ENCODE measurements around the gene TAOK2. TPM values are rescaled to one million over a fixed set of nuclear protein-coding genes. Genes with fewer than 3 reads are reported as not detected.
A peak's percentile ranks its signal among the peaks of the same experiment; 100 is the strongest.

Gene TAOK2
- total and polyA plus RNA-seq, 2 of the 13 experiments (the other 11 are each of a cell fraction or from before 2014, with no cell fraction given) = 17.4 to 43.2 TPM

- TF ChIP-seq, protein P1, sequence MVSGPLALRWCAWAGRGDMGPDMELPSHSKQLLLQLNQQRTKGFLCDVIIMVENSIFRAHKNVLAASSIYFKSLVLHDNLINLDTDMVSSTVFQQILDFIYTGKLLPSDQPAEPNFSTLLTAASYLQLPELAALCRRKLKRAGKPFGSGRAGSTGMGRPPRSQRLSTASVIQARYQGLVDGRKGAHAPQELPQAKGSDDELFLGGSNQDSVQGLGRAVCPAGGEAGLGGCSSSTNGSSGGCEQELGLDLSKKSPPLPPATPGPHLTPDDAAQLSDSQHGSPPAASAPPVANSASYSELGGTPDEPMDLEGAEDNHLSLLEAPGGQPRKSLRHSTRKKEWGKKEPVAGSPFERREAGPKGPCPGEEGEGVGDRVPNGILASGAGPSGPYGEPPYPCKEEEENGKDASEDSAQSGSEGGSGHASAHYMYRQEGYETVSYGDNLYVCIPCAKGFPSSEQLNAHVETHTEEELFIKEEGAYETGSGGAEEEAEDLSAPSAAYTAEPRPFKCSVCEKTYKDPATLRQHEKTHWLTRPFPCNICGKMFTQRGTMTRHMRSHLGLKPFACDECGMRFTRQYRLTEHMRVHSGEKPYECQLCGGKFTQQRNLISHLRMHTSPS (CRISPR knock-in tag; IDR thresholded peaks at IDR 0.05; ENCODE audit: low read depth) = 0 out of 2 replicates have a peak, but pooled peaks have one; percentile 60
- TF ChIP-seq GABPA (IDR thresholded peaks at IDR 0.05; ENCODE audit: low read depth, low read length) (peak; percentile 21), GABPA (CRISPR knock-in tag; IDR thresholded peaks at IDR 0.05; ENCODE audit: low read depth) (no peak; the same call in 1 of the 2 replicates), KDM6A (CRISPR knock-in tag; IDR thresholded peaks at IDR 0.05; ENCODE audit: low read depth) (0 out of 2 replicates have a peak, but pooled peaks have one; percentile 26), SP1 (IDR thresholded peaks at IDR 0.05) (no peak), SP1 (CRISPR knock-in tag; IDR thresholded peaks at IDR 0.05) (peak; percentile 81; the same call in 1 of the 2 replicates), TSC22D2 (CRISPR knock-in tag; IDR thresholded peaks at IDR 0.05; ENCODE audit: borderline replicate concordance) (peak; percentile 86), HMGA1 (CRISPR knock-in tag; conservative IDR thresholded peaks at IDR 0.05) (no peak), ATF6 (CRISPR knock-in tag; conservative IDR thresholded peaks at IDR 0.05) (no peak; the same call in 1 of the 2 replicates), ZNF446 (CRISPR knock-in tag; IDR thresholded peaks at IDR 0.05) (no peak; the same call in 1 of the 2 replicates), LBX2 (CRISPR knock-in tag; IDR thresholded peaks at IDR 0.05; ENCODE audit: borderline replicate concordance) (no peak; the same call in none of the 2 replicates), NKX3-1 (CRISPR knock-in tag; IDR thresholded peaks at IDR 0.05) (peak; percentile 95), ZNF337 (CRISPR knock-in tag; IDR thresholded peaks at IDR 0.05; ENCODE audit: borderline replicate concordance, low read depth) (peak; percentile 73; the same call in 1 of the 2 replicates), SCMH1 (CRISPR knock-in tag; IDR thresholded peaks at IDR 0.05; ENCODE audit: borderline replicate concordance) (no peak), ZNF225 (CRISPR knock-in tag; IDR thresholded peaks at IDR 0.05) (peak; percentile 71; the same call in 1 of the 2 replicates), RXRB (CRISPR knock-in tag; IDR thresholded peaks at IDR 0.05; ENCODE audit: borderline replicate concordance) (peak; percentile 59; the same call in 1 of the 2 replicates), ZNF468 (CRISPR knock-in tag; IDR thresholded peaks at IDR 0.05) (peak; percentile 70; the same call in 1 of the 2 replicates), ZNF180 (CRISPR knock-in tag; IDR thresholded peaks at IDR 0.05; ENCODE audit: borderline replicate concordance, low read depth) (no peak), ZNF333 (CRISPR knock-in tag; IDR thresholded peaks at IDR 0.05; ENCODE audit: borderline replicate concordance) (no peak), ZNF501 (CRISPR knock-in tag; IDR thresholded peaks at IDR 0.05) (peak; percentile 96), ZKSCAN5 (CRISPR knock-in tag; IDR thresholded peaks at IDR 0.05) (no peak), ZNF234 (CRISPR knock-in tag; conservative IDR thresholded peaks at IDR 0.05) (peak; percentile 83; the same call in 1 of the 2 replicates), ZNF17 (CRISPR knock-in tag; IDR thresholded peaks at IDR 0.05) (no peak)
- TF ChIP-seq, protein P2, sequence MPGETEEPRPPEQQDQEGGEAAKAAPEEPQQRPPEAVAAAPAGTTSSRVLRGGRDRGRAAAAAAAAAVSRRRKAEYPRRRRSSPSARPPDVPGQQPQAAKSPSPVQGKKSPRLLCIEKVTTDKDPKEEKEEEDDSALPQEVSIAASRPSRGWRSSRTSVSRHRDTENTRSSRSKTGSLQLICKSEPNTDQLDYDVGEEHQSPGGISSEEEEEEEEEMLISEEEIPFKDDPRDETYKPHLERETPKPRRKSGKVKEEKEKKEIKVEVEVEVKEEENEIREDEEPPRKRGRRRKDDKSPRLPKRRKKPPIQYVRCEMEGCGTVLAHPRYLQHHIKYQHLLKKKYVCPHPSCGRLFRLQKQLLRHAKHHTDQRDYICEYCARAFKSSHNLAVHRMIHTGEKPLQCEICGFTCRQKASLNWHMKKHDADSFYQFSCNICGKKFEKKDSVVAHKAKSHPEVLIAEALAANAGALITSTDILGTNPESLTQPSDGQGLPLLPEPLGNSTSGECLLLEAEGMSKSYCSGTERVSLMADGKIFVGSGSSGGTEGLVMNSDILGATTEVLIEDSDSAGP (CRISPR knock-in tag; IDR thresholded peaks at IDR 0.05; ENCODE audit: borderline replicate concordance) = peak; percentile 89
Measured at GRCh38 chr16:29925781-29926710, 47.6 kb upstream of the TAOK2 start, which contains the start of gene KCTD13 (continued).

All from HepG2 (cell line).